HepG2 (cell line): ENCODE results near the gene KNL1. TPM values are rescaled to one million over a fixed set of nuclear protein-coding genes. Genes with fewer than 3 reads are reported as not detected.
A peak's percentile ranks its signal among the peaks of the same experiment; 100 is the strongest.

ENCODE experiments used
- AKNA ChIP-seq: sonication (generic); formaldehyde crosslinking; IDR thresholded peaks from 2 replicates; pipeline ENCODE4 v1.4.0; 2020; ENCODE audit warnings: missing genetic modification reagents, borderline replicate concordance
- ARID2 ChIP-seq: sonication (generic); formaldehyde crosslinking; IDR thresholded peaks from 2 replicates; pipeline ENCODE4 v1.8.1; 2022; ENCODE audit warnings: mild to moderate bottlenecking, missing genetic modification reagents, borderline replicate concordance
- ATF1 ChIP-seq: IDR thresholded peaks from 2 replicates; pipeline ENCODE4 v1.6.1; 2016; ENCODE audit warnings: mild to moderate bottlenecking, control low read depth
- CBX2 ChIP-seq, 2 experiments: fragments of 200-600 bp in 1 of 2; sonication (generic); formaldehyde crosslinking in 1 of 2; IDR thresholded peaks; 2 replicates each; pipeline versions ENCODE4 v1.7.0 to v1.8.1; 2018 to 2022; ENCODE audit warnings: low read depth in 2 of 2, low read length in 1 of 2, mild to moderate bottlenecking in 1 of 2, missing genetic modification reagents in 1 of 2
- FOXJ3 ChIP-seq: sonication (generic); formaldehyde crosslinking; IDR thresholded peaks from 2 replicates; pipeline ENCODE4 v1.4.0; 2020; ENCODE audit warnings: missing genetic modification reagents, mild to moderate bottlenecking, borderline replicate concordance
- MTERF4 ChIP-seq: sonication (generic); formaldehyde crosslinking; IDR thresholded peaks from 2 replicates; pipeline ENCODE4 v1.8.0; 2023; ENCODE audit warnings: mild to moderate bottlenecking, missing genetic modification reagents
- MYC ChIP-seq: sonication (generic); formaldehyde crosslinking; IDR thresholded peaks from 2 replicates; pipeline ENCODE4 v1.9.0; 2021; ENCODE audit warnings: missing genetic modification reagents, borderline replicate concordance
- NONO ChIP-seq, 2 experiments: fragments of 450-650 bp in 1 of 2; sonication (generic) in 1 of 2; formaldehyde crosslinking in 1 of 2; IDR thresholded peaks in 1 of 2; conservative IDR thresholded peaks in 1 of 2; 2 replicates each; pipeline versions ENCODE4 v1.6.1 to v1.8.0; 2017 to 2022; ENCODE audit warnings: mild to moderate bottlenecking in 1 of 2, missing genetic modification reagents in 1 of 2, moderate library complexity in 1 of 2
- PHF5A ChIP-seq: IDR thresholded peaks from one replicate; pipeline ENCODE4 v1.6.1; 2018; ENCODE audit warnings: low read depth, missing genetic modification reagents; ENCODE audit not compliant: unreplicated experiment
- SMYD3 ChIP-seq: sonication (generic); formaldehyde crosslinking; IDR thresholded peaks from 2 replicates; pipeline ENCODE4 v1.8.1; 2023; ENCODE audit warnings: mild to moderate bottlenecking, missing genetic modification reagents
- SNAI1 ChIP-seq: sonication (generic); formaldehyde crosslinking; IDR thresholded peaks from 2 replicates; pipeline ENCODE4 v1.5.0; 2020; ENCODE audit warnings: mild to moderate bottlenecking, missing genetic modification reagents, borderline replicate concordance
- ZFP1 ChIP-seq: IDR thresholded peaks from 2 replicates; pipeline ENCODE4 v1.6.1; 2016
- ZFP36 ChIP-seq: fragments of 150-350 bp; IDR thresholded peaks from 2 replicates; pipeline ENCODE4 v1.6.1; 2018; ENCODE audit warnings: borderline replicate concordance, low read length, low read depth; ENCODE audit not compliant: partially characterized antibody
- ZFP36L1 ChIP-seq: sonication (generic); formaldehyde crosslinking; IDR thresholded peaks from 2 replicates; pipeline ENCODE4 v1.8.0; 2022; ENCODE audit warnings: mild to moderate bottlenecking, missing genetic modification reagents, moderate library complexity
- ZNF496 ChIP-seq: sonication (generic); formaldehyde crosslinking; IDR thresholded peaks from 2 replicates; pipeline ENCODE4 v1.8.1; 2023; ENCODE audit warnings: mild to moderate bottlenecking, moderate library complexity, missing genetic modification reagents; ENCODE audit not compliant: insufficient replicate concordance
- ZNF788 ChIP-seq: sonication (generic); formaldehyde crosslinking; IDR thresholded peaks from 2 replicates; pipeline ENCODE4 v1.5.0; 2020; ENCODE audit warnings: mild to moderate bottlenecking, missing genetic modification reagents, borderline replicate concordance
- polyA plus RNA-seq, 8 experiments: library from polyadenylated mRNA; depleted of rRNA in 3 of 8; stranded (reverse) in 7 of 8; unstranded in 1 of 8; fragments of >200 nt; fragmentation: Illumina TruSeq in 4 of 8; extraction: Trizol in 4 of 8; gene quantifications; 2 replicates each; pipeline versions ENCODE4 v1.2.1 to v1.2.3, GENCODE V29; 2011 to 2016; ENCODE audit warnings: low read depth in 4 of 8, missing spikeins in 1 of 8, mixed read lengths in 1 of 8; ENCODE audit not compliant: insufficient read depth in 1 of 8
- total RNA-seq, 5 experiments: library from RNA; depleted of rRNA; stranded (reverse); fragments of >200 nt; fragmentation: Illumina TruSeq; extraction: Trizol; gene quantifications; 2 replicates each; pipeline ENCODE4 v1.2.3, GENCODE V29; 2016; ENCODE audit warnings: low read depth in 1 of 5
- TF ChIP-seq, protein P1 (sequence below): sonication (generic); formaldehyde crosslinking; conservative IDR thresholded peaks from 2 replicates; pipeline ENCODE4 v1.5.0; 2020; ENCODE audit warnings: missing genetic modification reagents

The KNL1 gene
- total and polyA plus RNA-seq, 2 of the 13 experiments (the other 11 are each of a cell fraction or from before 2014, with no cell fraction given): 8.0 to 21.4 TPM

- TF ChIP-seq CBX2 (IDR thresholded peaks at IDR 0.05; ENCODE audit: low read depth, low read length): no peak
- no peak for TF ChIP-seq CBX2 (CRISPR knock-in tag; IDR thresholded peaks at IDR 0.05; ENCODE audit: low read depth)
- peak; percentile 61; the same call in 1 of the 2 replicates for TF ChIP-seq ZFP1 (CRISPR knock-in tag)
- TF ChIP-seq ATF1 (CRISPR knock-in tag): peak; percentile 87
- TF ChIP-seq ARID2: no peak
- peak; percentile 94 for TF ChIP-seq ZNF788 (CRISPR knock-in tag)
- TF ChIP-seq ZFP36: no peak
- TF ChIP-seq ZFP36L1: 0 out of 2 replicates have a peak, but pooled peaks have one; percentile 58
- peak; percentile 55 for TF ChIP-seq FOXJ3 (CRISPR knock-in tag)
- TF ChIP-seq ZNF496 (CRISPR knock-in tag): no peak
- 0 out of 2 replicates have a peak, but pooled peaks have one; percentile 79 for TF ChIP-seq MTERF4 (CRISPR knock-in tag)
- TF ChIP-seq, protein P1, sequence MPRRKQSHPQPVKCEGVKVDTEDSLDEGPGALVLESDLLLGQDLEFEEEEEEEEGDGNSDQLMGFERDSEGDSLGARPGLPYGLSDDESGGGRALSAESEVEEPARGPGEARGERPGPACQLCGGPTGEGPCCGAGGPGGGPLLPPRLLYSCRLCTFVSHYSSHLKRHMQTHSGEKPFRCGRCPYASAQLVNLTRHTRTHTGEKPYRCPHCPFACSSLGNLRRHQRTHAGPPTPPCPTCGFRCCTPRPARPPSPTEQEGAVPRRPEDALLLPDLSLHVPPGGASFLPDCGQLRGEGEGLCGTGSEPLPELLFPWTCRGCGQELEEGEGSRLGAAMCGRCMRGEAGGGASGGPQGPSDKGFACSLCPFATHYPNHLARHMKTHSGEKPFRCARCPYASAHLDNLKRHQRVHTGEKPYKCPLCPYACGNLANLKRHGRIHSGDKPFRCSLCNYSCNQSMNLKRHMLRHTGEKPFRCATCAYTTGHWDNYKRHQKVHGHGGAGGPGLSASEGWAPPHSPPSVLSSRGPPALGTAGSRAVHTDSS (CRISPR knock-in tag): peak; percentile 99
- peak; percentile 56 for TF ChIP-seq PHF5A
- TF ChIP-seq SMYD3 (CRISPR knock-in tag): peak; percentile 46; the same call in 1 of the 2 replicates
- peak; percentile 20; the same call in 1 of the 2 replicates for TF ChIP-seq MYC (CRISPR knock-in tag)
- no peak for TF ChIP-seq AKNA (CRISPR knock-in tag)
- no peak for TF ChIP-seq NONO (IDR thresholded peaks at IDR 0.05)
- peak; percentile 95 for TF ChIP-seq NONO (CRISPR knock-in tag; conservative IDR thresholded peaks at IDR 0.05)
- TF ChIP-seq SNAI1 (CRISPR knock-in tag): no peak
These were observed at the start of gene KNL1 (continued) for GRCh38 chr15:40593588-40594428.
